Measurements from ENCODE around the gene EDIL3. TPM values are rescaled to one million over a fixed set of nuclear protein-coding genes. Genes with fewer than 3 reads are reported as not detected.
"Not testable (repeated sequence)": the region's sequence is repeated elsewhere in the genome, so short reads cannot be mapped to it uniquely, and the experiment has no call there.

Gene EDIL3
- polyA plus RNA-seq, 1 donor (not counting 4 experiments of a cell fraction or from before 2014, with no cell fraction given): 0.34 TPM

GRCh38 chr5:84162695-84163094, 222.0 kb downstream of the EDIL3 start:
- Histone ChIP-seq H4K20me1 (ENCODE audit: control insufficient read depth, extremely low read depth, insufficient read depth, low read length) (no peaks in the 10 kb centered on the region), H3K27ac (ENCODE audit: control insufficient read depth, insufficient read depth, low read length) (no peak overlapping the region), H3K4me3 (ENCODE audit: control insufficient read depth in 2 of 3, extremely low read depth in 1 of 3, insufficient read depth in 2 of 3, low read depth in 1 of 3, low read length in 3 of 3) (no peak overlapping the region), H2AFZ (ENCODE audit: control insufficient read depth, low read length) (no peak overlapping the region), H3K79me2 (ENCODE audit: control insufficient read depth, insufficient read depth, low read length) (no peaks in the 10 kb centered on the region), H3K4me1 (ENCODE audit: control insufficient read depth, extremely low read depth, insufficient read depth, low read length) (no peaks in the 10 kb centered on the region), H3K27me3 (ENCODE audit: control insufficient read depth, extremely low read depth, insufficient read depth, low read length) (no peaks in the 10 kb centered on the region), H3K9ac (ENCODE audit: control insufficient read depth, extremely low read depth, insufficient read depth, low read length) (no peak overlapping the region), H3K9me1 (ENCODE audit: control insufficient read depth, extremely low read depth, insufficient read depth, low read length) (no peaks in the 10 kb centered on the region), H3K4me2 (ENCODE audit: control insufficient read depth, extremely low read depth, insufficient read depth, low read depth, low read length) (no peak overlapping the region), H3K36me3 (ENCODE audit: control insufficient read depth in 2 of 2, extremely low read depth in 1 of 2, insufficient read depth in 2 of 2, low read length in 2 of 2) (no peaks in the 10 kb centered on the region), H3K9me3 (ENCODE audit: control insufficient read depth, low read depth, low read length) (no peaks in the 10 kb centered on the region)
- dilution Hi-C loops (cut with MboI; ENCODE audit: extremely low pct_ligation_motif_present, low sequenced_read_pairs): no loop called here
- TF ChIP-seq CTCF (optimal IDR thresholded peaks at IDR 0.05 in 1 of 3, IDR thresholded peaks at IDR 0.05 in 1 of 3, conservative IDR thresholded peaks at IDR 0.05 in 1 of 3; ENCODE audit: extremely low read depth in 1 of 3, insufficient read depth in 2 of 3, low read length in 3 of 3): no peak
- TF ChIP-seq EZH2 (IDR thresholded peaks at IDR 0.05; ENCODE audit: low read length): no peak
- DNase-seq (ENCODE audit: low read depth, low spot score) (no peak), FAIRE-seq (no peak)

- FAIRE-seq; H3K79me2 ChIP-seq (ENCODE audit: control insufficient read depth, insufficient read depth, low read length); H4K20me1 ChIP-seq (ENCODE audit: control insufficient read depth, extremely low read depth, insufficient read depth, low read length); DNase-seq (ENCODE audit: low read depth, low spot score); H3K36me3 ChIP-seq (ENCODE audit: control insufficient read depth in 2 of 2, extremely low read depth in 1 of 2, insufficient read depth in 2 of 2, low read length in 2 of 2); H3K27ac ChIP-seq (ENCODE audit: control insufficient read depth, insufficient read depth, low read length); H3K27me3 ChIP-seq (ENCODE audit: control insufficient read depth, extremely low read depth, insufficient read depth, low read length); dilution Hi-C loops (cut with MboI; ENCODE audit: extremely low pct_ligation_motif_present, low sequenced_read_pairs); H3K4me3 ChIP-seq (ENCODE audit: control insufficient read depth in 2 of 3, extremely low read depth in 1 of 3, insufficient read depth in 2 of 3, low read depth in 1 of 3, low read length in 3 of 3); H3K4me2 ChIP-seq (ENCODE audit: control insufficient read depth, extremely low read depth, insufficient read depth, low read depth, low read length); H2AFZ ChIP-seq (ENCODE audit: control insufficient read depth, low read length); H3K9ac ChIP-seq (ENCODE audit: control insufficient read depth, extremely low read depth, insufficient read depth, low read length); H3K4me1 ChIP-seq (ENCODE audit: control insufficient read depth, extremely low read depth, insufficient read depth, low read length); H3K9me1 ChIP-seq (ENCODE audit: control insufficient read depth, extremely low read depth, insufficient read depth, low read length); H3K9me3 ChIP-seq (ENCODE audit: control insufficient read depth, low read depth, low read length): not testable (repeated sequence)
Measured at GRCh38 chr5:84160650-84161049, 224.0 kb downstream of the EDIL3 start.

DNA sequence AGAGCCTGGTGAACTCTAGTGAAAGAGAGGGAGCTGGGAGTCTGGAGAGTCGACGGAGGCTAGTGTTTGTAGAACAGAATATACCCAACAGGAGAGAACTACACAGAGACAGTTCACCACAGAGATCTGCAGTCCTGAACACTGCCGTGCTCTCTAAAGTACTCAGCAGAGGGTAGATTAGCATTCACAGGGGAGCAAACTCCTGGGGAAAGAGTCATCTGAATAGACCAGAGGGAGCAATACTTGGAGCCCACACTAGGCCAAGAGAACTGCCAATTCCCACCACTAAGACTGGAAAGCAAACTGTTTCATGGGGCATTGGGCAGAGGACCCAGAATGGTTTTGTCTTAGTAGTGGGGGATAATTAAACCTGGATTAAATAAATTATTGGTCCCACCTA, 235.6 kb downstream of the EDIL3 start:
- H3K9me1 ChIP-seq (ENCODE audit: control insufficient read depth, extremely low read depth, insufficient read depth, low read length): no peaks in the 10 kb centered on the region
- no peak for FAIRE-seq

More for the DNA sequence above, 235.6 kb downstream of the EDIL3 start:
- H3K79me2 ChIP-seq (ENCODE audit: control insufficient read depth, insufficient read depth, low read length): no peaks in the 10 kb centered on the region
- H4K20me1 ChIP-seq (ENCODE audit: control insufficient read depth, extremely low read depth, insufficient read depth, low read length): no peaks in the 10 kb centered on the region
- dilution Hi-C loops (cut with MboI; ENCODE audit: extremely low pct_ligation_motif_present, low sequenced_read_pairs): no loop called here
- H3K4me1 ChIP-seq (ENCODE audit: control insufficient read depth, extremely low read depth, insufficient read depth, low read length): no peaks in the 10 kb centered on the region
- H2AFZ ChIP-seq (ENCODE audit: control insufficient read depth, low read length): no peak overlapping the region
- H3K27me3 ChIP-seq (ENCODE audit: control insufficient read depth, extremely low read depth, insufficient read depth, low read length): no peaks in the 10 kb centered on the region
- H3K9ac ChIP-seq (ENCODE audit: control insufficient read depth, extremely low read depth, insufficient read depth, low read length): no peak overlapping the region
- H3K9me3 ChIP-seq (ENCODE audit: control insufficient read depth, low read depth, low read length): no peaks in the 10 kb centered on the region
- no peaks in the 10 kb centered on the region for H3K36me3 ChIP-seq (ENCODE audit: control insufficient read depth in 2 of 2, extremely low read depth in 1 of 2, insufficient read depth in 2 of 2, low read length in 2 of 2)
- no peak for TF ChIP-seq EZH2 (IDR thresholded peaks at IDR 0.05; ENCODE audit: low read length)
- no peak for TF ChIP-seq CTCF (optimal IDR thresholded peaks at IDR 0.05 in 1 of 3, IDR thresholded peaks at IDR 0.05 in 1 of 3, conservative IDR thresholded peaks at IDR 0.05 in 1 of 3; ENCODE audit: extremely low read depth in 1 of 3, insufficient read depth in 2 of 3, low read length in 3 of 3)
- H3K4me2 ChIP-seq (ENCODE audit: control insufficient read depth, extremely low read depth, insufficient read depth, low read depth, low read length): no peak overlapping the region
- no peak for DNase-seq (ENCODE audit: low read depth, low spot score)
- no peak overlapping the region for H3K4me3 ChIP-seq (ENCODE audit: control insufficient read depth in 2 of 3, extremely low read depth in 1 of 3, insufficient read depth in 2 of 3, low read depth in 1 of 3, low read length in 3 of 3)
- H3K27ac ChIP-seq (ENCODE audit: control insufficient read depth, insufficient read depth, low read length): no peak overlapping the region

Data from keratinocyte (primary cell).